Measurements from ENCODE around the gene ACTG2.
"Not testable (repeated sequence)": the region's sequence is repeated elsewhere in the genome, so short reads cannot be mapped to it uniquely, and the experiment has no call there.

Gene ACTG2

GRCh38 chr2:73892631-73893329 lies at the start of gene ACTG2:
TSS of gene ACTG2 (plus strand) at chr2:73893008. CDS start at chr2:73901312, 8,304 bp downstream.
- no peak for DNase-seq (ENCODE audit: low spot score)

DNA sequence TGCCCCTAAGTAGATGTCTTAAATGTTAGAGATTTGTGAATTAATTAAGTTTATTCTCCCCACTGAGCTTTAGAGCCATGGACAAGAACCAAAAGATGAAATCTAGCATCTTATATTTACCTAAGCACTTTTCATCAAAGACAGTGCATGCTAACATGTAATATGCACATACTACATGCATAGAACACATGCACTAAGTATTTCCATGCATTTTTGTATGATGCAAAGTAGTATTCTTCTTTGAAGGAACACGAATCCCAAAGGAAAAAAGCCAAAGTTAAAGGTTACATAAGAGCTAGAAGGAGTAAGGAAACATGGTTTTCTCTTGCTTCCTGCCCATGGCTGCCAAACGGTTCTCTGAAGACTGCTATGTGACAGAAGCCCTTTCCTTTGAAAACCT lies 48.7 kb upstream of the ACTG2 start:
- DNase-seq (ENCODE audit: low spot score) = no peak

DNA sequence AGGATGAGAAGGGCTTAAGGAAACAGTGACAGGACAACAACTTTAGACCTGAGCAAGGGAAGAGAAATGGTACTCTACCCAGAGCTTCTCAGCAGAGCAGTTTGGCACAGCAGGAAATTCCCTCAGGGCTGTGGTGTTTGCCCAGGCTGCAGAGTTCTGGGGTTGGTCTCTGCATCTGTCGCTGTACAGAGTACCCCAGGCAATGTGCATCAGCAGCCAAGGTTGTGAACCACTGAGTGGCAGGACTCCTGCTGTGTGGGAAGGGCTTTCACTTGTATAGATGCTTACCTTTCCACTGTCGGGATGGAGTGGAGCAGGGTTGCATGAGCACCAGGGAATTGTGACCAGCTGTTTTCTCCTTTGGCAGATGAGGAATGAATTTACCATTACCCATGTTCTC lies 42.8 kb upstream of the ACTG2 start:
- DNase-seq (ENCODE audit: low spot score) = no peak

- no peak for DNase-seq (ENCODE audit: low spot score)
These were observed 41.5 kb upstream of the ACTG2 start for GRCh38 chr2:73851274-73851673.

- DNase-seq (ENCODE audit: low spot score) = no peak
These were observed 40.8 kb upstream of the ACTG2 start for GRCh38 chr2:73852020-73852419.

GRCh38 chr2:73855526-73855925 lies 37.3 kb upstream of the ACTG2 start:
- no peak for DNase-seq (ENCODE audit: low spot score)

DNA sequence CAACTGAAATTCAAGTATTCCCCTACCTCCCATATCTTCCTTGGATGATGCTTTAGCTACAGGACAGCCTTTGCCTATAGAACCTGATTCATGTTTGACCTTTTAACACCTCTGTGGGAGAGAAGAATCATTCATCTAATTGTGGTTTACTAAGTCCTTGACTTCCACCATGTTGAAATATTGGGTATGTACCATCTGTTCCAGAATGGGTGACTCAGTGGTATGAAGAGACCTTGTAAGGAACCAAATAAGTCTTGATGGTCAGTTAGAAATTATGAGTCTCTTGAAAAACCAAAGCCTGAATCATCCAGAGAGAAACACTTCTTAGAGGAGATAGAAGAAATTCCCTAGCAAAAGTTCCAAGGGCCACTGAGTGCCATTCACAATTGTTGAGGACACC lies 36.6 kb upstream of the ACTG2 start:
- no peak for DNase-seq (ENCODE audit: low spot score)

DNA sequence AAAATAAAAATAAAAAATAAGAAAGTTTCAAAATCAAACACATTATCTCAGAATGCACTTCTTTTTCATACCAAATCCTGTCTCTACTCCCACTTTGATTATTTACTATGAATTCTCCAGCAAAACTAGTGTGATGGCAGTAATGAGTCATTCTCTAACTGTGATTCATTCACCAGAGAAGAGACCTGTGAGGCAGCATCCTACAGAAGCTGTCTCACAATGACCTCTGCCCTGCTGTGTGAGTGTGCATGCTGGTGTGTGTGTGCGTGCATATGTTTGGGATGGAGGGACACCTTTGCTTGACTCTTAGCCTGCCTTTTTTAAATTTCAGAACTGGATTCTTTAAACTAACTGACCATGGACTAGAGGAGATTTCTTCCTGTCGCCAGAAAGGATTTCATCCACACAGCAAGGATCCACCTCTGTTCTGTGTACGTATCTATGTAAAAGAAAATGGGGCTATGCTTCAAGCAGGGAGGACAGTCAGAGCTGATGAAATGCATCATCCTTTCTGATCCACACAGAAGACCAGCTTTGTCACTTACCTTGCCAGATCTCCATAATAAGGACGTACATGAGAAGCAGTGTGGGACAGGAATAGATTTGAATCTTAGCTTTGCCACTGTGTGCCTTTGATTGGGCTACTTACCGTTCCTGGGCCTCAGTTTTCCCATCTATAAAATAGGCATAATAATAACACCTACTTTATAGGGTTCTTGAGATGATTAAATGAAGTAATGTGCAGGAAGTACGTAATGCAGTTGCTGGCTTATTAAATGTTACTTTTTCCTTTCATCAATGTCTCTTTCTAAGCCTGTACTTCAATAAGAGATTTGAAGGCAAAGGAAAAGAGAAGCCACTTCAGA lies 32.9 kb upstream of the ACTG2 start:
- DNase-seq (ENCODE audit: low spot score) = no peak

DNA sequence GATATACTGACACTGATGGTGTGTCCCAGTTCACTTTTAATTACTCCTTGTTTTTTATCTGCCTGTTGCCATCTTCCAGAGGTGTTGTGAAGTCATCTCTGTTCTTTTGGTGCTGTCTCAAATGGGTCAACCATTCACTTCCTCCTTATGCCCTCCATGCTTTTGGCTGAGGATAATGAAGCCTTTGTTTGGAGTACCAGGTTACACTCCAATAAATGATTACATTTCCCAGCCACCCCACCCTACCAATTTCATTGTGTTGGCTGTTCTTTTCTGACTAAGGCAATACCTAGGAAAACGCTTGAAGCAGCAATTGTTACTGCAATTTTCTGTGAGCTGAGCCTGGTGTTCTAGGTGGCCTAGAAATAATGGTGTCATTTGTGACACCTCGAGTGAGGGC lies 29.8 kb upstream of the ACTG2 start:
- no peak for DNase-seq (ENCODE audit: low spot score)

- DNase-seq (ENCODE audit: low spot score) = no peak
These were observed 24.4 kb upstream of the ACTG2 start for GRCh38 chr2:73868204-73868978.

DNA sequence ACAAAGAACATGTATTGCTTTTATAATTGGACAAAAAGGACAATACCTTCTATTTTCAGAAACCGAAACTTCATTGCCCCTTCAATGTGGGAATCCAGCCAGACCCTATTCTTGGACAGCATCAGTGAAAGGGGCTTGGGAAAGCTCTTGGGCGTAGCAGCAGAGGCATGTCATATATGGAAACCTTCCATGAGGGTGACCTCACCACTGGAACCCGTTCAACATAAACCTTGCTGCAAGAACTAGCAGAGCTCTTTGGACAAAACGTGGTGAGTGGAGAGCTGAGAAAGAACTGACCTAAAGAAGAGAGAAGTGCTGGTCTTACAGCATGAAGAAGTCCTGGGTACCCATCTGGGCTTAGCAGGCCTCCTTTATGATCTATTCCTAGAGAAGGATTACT lies 22.7 kb upstream of the ACTG2 start:
- DNase-seq (ENCODE audit: low spot score) = no peak

GRCh38 chr2:73877071-73877802 lies 15.6 kb upstream of the ACTG2 start:
- DNase-seq (ENCODE audit: low spot score) = no peak

- not testable (repeated sequence) for DNase-seq (ENCODE audit: low spot score)
These were observed 14.8 kb upstream of the ACTG2 start for GRCh38 chr2:73877984-73878383.

GRCh38 chr2:73885406-73885805 lies 7.4 kb upstream of the ACTG2 start:
- DNase-seq (ENCODE audit: low spot score) = no peak

DNA sequence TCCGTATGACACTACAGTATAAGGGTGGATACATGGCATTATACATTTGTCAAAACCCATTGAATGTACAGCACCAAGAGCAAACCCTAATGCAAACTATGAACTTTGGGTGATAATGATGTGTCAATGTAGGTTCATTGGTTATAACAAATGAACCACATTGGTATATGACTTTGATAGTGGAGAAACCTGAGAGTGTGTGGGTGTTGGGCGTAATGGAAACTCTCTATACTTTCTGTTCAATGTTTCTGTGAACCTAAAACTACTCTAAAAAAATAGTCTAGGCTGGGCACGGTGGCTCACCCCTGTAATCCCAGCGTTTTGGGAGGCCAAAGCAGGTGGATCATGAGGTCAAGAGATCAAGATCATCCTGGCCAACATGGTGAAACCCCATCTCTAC lies 6.5 kb upstream of the ACTG2 start:
- DNase-seq (ENCODE audit: low spot score) = no peak

DNA sequence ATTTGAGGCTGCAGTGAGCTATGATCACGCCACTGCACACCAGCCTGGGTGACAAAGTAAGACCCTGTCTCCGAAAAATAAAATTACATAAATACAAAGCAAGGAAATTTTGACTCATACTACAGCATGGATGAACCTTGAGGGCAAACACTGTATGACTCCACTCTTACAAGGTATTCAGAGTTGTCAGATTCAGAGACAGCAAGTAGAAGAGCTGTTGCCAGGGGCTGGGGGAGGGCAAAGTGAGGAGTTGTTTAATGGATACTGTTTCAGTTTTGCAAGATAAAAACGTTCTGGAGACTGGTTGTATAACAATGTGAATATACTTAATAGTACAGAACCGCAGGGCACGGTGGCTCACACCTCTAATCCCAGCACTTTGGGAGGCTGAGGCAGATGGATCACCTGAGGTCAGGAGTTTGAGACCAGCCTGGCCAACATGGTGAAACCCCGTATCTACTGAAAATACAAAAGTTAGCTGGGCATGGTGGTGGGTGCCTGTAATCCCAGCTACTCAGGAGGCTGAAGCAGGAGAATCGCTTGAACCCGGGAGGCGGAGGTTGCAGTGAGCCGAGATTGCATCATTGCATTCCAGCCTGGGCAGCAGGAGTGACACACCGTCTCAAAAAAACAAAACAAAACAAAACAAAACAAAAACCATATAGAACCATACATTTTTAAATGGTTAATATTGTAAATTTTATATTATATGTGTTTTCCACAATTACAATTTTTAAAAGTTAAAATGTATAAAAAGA lies 5.0 kb upstream of the ACTG2 start:
- DNase-seq (ENCODE audit: low spot score) = not testable (repeated sequence)

DNA sequence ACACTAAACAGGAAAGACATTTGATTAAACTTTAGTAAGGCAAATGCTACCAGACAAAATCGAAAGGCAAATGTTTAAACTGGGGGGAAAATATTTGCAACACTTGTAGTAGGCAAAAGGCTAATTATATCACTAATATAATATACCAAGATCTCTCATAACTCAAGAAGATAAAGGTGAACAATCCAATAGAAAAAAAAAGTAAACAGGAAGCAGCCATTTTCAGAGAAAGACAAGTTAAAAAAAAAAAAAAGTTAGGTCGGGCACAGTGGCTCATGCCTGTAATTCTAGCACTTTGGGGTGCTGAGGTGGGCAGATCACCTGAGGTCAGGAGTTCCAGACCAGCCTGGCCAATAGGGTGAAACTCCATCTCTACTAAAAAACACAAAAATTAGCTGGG lies 4.4 kb upstream of the ACTG2 start:
- DNase-seq (ENCODE audit: low spot score) = no peak

- no peak for DNase-seq (ENCODE audit: low spot score)
These were observed 3.6 kb upstream of the ACTG2 start for GRCh38 chr2:73889206-73889605.

DNA sequence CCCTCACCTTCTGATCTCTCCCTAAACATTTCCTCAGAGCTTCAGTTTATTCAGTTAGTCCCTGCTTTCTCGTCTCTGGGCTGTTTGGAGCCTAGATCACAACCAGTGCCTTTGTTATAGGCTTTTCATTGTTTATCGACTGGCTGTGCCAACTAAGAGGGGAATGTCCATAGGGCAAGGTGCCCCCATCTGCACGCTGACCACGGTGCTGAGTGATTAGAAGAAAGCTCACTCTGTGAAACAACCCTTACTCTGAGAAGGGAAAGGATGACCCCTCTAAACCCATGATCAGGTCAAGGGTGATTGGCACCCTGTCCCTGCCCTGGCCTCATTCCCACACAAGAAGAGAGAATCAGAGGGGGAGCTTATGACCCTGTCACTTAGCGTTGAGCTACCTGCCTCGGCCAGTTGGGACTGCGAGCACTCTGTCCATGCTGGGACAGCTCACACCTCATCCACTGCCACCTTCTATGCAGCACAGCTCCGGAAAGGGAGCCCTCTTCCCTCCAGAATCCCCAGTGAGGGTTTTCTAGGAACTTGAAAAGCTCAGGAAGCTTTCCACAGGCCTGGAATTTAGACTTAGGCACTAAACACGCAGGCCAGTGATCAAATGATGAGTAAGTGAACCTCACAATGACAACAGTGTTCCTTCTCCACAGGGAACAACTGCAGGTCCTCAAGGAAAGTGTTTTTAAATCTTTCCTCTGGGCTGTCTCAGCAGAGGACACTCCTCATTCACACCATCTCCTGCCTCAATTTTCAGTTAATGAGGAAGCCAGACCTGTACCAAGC lies 2.3 kb upstream of the ACTG2 start:
- DNase-seq (ENCODE audit: low spot score) = no peak

- DNase-seq (ENCODE audit: low spot score) = no peak
These were observed 1.4 kb upstream of the ACTG2 start for GRCh38 chr2:73891276-73891901.

Data from CD4-positive, alpha-beta T cell treated with Interleukin-6 at 100 ng/mL for 8 hours (primary cell).